ENCODE results near the gene IPPK. TPM values are rescaled to one million over a fixed set of nuclear protein-coding genes. Genes with fewer than 3 reads are reported as not detected.
A peak's percentile ranks its signal among the peaks of the same experiment; 100 is the strongest.
"Not testable (repeated sequence)": the region's sequence is repeated elsewhere in the genome, so short reads cannot be mapped to it uniquely, and the experiment has no call there.

Gene IPPK
- total RNA-seq, 1 donor from 2014 or later: 8.7 TPM

DNA sequence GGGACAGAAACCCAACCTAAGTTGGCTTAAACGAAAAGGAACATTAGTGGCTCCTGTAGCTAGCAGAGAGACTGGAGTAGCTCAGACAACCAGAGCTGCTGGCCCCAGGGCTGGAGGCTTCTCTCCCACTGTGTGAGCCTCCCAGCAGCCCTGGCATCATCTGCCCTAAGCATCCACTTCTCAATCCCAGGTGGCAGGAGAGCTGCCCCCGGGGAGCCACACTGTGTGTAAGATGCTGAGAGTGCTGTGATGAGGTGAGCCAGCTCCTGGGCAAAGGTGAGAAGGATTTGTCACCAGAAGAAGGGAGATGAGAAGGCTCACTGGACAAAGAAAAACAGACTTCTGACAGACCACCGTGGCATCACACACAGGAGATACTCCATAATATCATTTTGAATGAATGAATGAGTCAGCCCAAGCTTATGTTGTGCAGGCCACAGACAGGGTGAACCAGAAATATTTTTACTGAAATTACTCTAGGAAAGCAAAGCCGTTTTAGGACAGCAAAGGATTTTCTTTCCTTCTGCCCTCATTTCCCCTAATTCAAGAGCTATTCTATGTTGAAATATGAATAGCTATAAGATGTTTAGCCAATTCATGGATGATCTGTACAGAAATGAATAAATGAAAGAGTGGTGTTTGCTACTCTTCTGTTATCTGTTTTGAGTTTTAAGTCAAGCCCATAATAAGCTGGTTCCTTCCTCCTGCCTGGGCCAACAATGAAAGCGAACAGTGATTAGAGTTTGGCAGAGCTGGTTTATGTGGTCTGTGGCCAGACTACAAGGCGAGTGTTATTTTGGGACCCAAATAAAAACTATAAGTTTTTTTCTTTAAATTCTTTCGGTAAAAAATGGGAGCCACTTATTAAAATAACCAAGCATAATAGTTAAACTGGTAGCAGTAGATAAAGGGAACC lies 76.7 kb downstream of the IPPK start:
- DNase-seq (ENCODE audit: low spot score): no peak
- TF ChIP-seq, protein P1, sequence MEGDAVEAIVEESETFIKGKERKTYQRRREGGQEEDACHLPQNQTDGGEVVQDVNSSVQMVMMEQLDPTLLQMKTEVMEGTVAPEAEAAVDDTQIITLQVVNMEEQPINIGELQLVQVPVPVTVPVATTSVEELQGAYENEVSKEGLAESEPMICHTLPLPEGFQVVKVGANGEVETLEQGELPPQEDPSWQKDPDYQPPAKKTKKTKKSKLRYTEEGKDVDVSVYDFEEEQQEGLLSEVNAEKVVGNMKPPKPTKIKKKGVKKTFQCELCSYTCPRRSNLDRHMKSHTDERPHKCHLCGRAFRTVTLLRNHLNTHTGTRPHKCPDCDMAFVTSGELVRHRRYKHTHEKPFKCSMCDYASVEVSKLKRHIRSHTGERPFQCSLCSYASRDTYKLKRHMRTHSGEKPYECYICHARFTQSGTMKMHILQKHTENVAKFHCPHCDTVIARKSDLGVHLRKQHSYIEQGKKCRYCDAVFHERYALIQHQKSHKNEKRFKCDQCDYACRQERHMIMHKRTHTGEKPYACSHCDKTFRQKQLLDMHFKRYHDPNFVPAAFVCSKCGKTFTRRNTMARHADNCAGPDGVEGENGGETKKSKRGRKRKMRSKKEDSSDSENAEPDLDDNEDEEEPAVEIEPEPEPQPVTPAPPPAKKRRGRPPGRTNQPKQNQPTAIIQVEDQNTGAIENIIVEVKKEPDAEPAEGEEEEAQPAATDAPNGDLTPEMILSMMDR (IDR thresholded peaks at IDR 0.05): no peak
- Mint-ChIP-seq H3K9me3 (ENCODE audit: low read depth) (no peaks in the 10 kb centered on the region), H3K4me3 (ENCODE audit: unreplicated experiment) (no peak overlapping the region), H3K36me3 (ENCODE audit: low read depth) (no peaks in the 10 kb centered on the region), H3K27ac (ENCODE audit: unreplicated experiment) (peak overlapping the region; percentile 59), H3K4me1 (ENCODE audit: low read depth) (peaks cover 47% of the 10 kb centered on the region), H3K27me3 (ENCODE audit: low read depth) (no peaks in the 10 kb centered on the region)

DNA sequence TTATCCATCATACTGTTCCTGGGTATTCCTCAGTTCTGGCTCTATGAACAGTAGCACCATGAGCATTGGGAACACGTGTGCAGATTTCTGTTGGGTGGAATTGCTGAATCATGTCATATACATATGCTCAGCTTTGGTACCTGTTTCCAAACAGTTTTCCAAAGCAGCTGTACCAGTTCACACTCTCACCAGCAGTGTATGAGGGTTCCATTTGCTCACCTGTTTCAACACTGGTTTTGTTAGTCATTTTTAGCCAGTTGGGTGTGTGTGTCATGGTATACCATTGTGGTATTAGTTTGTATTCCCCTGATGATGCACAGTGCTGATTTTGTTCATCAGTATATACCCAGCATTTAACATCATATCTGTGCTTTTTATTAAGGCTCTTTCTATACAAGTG lies 77.4 kb downstream of the IPPK start:
- no peak overlapping the region for H3K4me3 Mint-ChIP-seq (ENCODE audit: unreplicated experiment)
- no peak overlapping the region for H3K27ac Mint-ChIP-seq (ENCODE audit: unreplicated experiment)
- peaks cover 40% of the 10 kb centered on the region for H3K4me1 Mint-ChIP-seq (ENCODE audit: low read depth)
- TF ChIP-seq, protein P1 (IDR thresholded peaks at IDR 0.05): no peak
- H3K9me3 Mint-ChIP-seq (ENCODE audit: low read depth): no peaks in the 10 kb centered on the region
- no peaks in the 10 kb centered on the region for H3K36me3 Mint-ChIP-seq (ENCODE audit: low read depth)
- no peak for DNase-seq (ENCODE audit: low spot score)
- no peaks in the 10 kb centered on the region for H3K27me3 Mint-ChIP-seq (ENCODE audit: low read depth)

DNA sequence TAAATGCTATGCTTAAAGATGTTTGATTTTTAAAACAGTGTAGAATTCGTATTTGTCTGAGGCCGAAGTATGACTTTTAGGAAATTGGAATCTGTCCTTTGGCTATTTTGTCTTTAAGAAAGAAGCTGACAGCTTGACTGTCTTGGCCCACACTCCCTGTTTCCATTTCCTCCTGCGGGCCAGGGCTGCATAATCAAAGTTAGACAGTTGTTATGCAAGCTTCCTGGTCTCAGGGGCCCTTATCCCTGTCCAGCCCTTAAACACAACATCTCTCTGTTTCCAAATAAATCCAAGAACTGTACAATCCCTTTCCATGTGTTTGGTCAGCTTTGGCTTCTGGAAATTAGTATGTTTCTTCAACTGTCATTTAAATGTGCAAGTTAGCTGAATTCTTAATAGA lies 79.6 kb downstream of the IPPK start:
- Mint-ChIP-seq H3K36me3 (ENCODE audit: low read depth) (peaks cover 4% of the 10 kb centered on the region), H3K27ac (ENCODE audit: unreplicated experiment) (peak overlapping the region; percentile 38), H3K27me3 (ENCODE audit: low read depth) (no peaks in the 10 kb centered on the region), H3K4me3 (ENCODE audit: unreplicated experiment) (no peak overlapping the region), H3K4me1 (ENCODE audit: low read depth) (peaks cover 34% of the 10 kb centered on the region), H3K9me3 (ENCODE audit: low read depth) (peaks cover 5% of the 10 kb centered on the region)
- TF ChIP-seq, protein P1 (IDR thresholded peaks at IDR 0.05): no peak
- no peak for DNase-seq (ENCODE audit: low spot score)

DNA sequence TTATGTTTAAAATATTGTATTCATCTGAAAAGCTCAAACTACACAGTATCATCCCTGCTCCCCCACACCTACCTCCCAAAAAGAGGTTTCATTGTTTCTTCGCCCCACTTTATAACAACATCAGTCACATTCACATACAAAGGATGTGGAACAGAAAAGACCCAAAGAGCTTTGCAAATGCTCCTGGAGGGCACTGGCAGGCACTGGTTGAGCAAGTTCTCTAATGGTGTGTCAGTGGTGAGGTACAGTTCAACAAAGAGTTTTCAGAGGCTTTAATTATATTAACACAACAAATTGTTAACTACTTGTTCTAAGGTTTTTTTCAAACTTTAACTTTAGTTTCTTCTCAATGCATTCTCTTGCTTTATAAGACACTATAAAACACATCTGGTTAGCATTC lies 80.0 kb downstream of the IPPK start:
- Mint-ChIP-seq H3K9me3 (ENCODE audit: low read depth) (peaks cover 5% of the 10 kb centered on the region), H3K36me3 (ENCODE audit: low read depth) (peaks cover 4% of the 10 kb centered on the region), H3K27ac (ENCODE audit: unreplicated experiment) (peak overlapping the region; percentile 38), H3K27me3 (ENCODE audit: low read depth) (no peaks in the 10 kb centered on the region), H3K4me1 (ENCODE audit: low read depth) (peaks cover 34% of the 10 kb centered on the region), H3K4me3 (ENCODE audit: unreplicated experiment) (no peak overlapping the region)
- DNase-seq (ENCODE audit: low spot score): no peak
- TF ChIP-seq, protein P1 (IDR thresholded peaks at IDR 0.05): no peak

DNA sequence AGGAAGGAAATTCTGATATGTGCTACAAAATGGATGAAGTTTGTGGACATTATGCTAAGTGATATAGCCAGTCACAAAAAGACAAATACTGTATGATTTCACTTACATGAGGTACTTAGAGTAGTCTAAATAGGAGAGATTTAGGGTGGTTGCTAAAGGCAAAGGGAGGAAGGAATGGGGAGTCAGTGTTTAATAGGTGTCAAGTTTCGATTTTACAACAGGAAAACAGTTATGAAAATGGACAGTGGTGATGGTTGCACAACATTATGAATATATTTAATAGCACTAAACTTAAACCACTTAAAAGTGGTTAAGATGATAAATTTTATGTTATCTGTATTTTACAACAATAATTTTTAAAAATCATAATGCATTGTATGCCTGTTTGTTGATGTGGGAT lies 93.8 kb downstream of the IPPK start:
- Mint-ChIP-seq H3K9me3 (ENCODE audit: low read depth) (peaks cover 13% of the 10 kb centered on the region), H3K4me1 (ENCODE audit: low read depth) (peaks cover 10% of the 10 kb centered on the region), H3K4me3 (ENCODE audit: unreplicated experiment) (no peak overlapping the region), H3K27me3 (ENCODE audit: low read depth) (no peaks in the 10 kb centered on the region), H3K27ac (ENCODE audit: unreplicated experiment) (no peak overlapping the region), H3K36me3 (ENCODE audit: low read depth) (peaks cover 3% of the 10 kb centered on the region)
- DNase-seq (ENCODE audit: low spot score): no peak
- TF ChIP-seq, protein P1 (IDR thresholded peaks at IDR 0.05): no peak

DNA sequence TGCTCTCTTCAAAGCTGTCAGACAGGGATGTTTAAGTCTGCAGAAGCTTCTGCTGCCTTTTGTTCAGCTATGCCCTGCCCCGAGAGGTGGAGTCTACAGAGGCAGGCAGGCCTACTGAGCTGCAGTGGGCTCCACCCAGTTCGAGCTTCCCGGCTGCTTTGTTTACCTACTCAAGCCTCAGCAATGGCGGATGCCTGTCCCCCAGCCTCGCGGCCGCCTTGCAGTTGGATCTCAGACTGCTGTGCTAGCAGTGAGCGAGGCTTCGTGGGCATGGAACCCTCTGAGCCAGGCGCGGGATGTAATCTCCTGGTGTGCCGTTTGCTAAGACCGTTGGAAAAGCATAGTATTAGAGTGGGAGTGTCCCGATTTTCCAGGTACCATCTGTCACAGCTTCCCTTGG lies 96.3 kb downstream of the IPPK start:
- H3K27me3 Mint-ChIP-seq (ENCODE audit: low read depth); H3K36me3 Mint-ChIP-seq (ENCODE audit: low read depth); DNase-seq (ENCODE audit: low spot score); H3K27ac Mint-ChIP-seq (ENCODE audit: unreplicated experiment); H3K4me3 Mint-ChIP-seq (ENCODE audit: unreplicated experiment): not testable (repeated sequence)
- Mint-ChIP-seq H3K9me3 (ENCODE audit: low read depth) (peaks cover 13% of the 10 kb centered on the region), H3K4me1 (ENCODE audit: low read depth) (peaks cover 10% of the 10 kb centered on the region)

DNA sequence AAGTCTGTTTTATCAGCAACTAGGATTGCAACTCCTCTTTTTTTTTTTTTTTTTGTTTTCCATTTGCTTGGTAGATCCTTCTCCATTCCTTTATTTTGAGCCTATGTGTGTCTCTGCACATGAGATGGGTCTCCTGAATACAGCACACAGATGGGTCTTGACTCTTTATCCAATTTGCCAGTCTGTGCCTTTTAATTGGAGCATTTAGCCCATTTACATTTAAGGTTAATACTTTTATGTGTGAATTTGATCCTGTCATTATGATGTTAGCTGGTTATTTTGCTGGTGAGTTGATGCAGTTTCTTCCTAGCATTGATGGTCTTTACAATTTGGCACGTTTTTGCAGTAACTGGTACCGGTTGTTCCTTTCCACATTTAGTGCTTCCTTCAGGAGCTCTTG lies 98.1 kb downstream of the IPPK start:
- H3K27me3 Mint-ChIP-seq (ENCODE audit: low read depth); H3K27ac Mint-ChIP-seq (ENCODE audit: unreplicated experiment); H3K4me3 Mint-ChIP-seq (ENCODE audit: unreplicated experiment); H3K36me3 Mint-ChIP-seq (ENCODE audit: low read depth); DNase-seq (ENCODE audit: low spot score): not testable (repeated sequence)
- Mint-ChIP-seq H3K4me1 (ENCODE audit: low read depth) (peaks cover 10% of the 10 kb centered on the region), H3K9me3 (ENCODE audit: low read depth) (peaks cover 15% of the 10 kb centered on the region)

Measured in chondrocyte (in vitro differentiated cells).